ENCODE data around the gene RAMACL. TPM values are rescaled to one million over a fixed set of nuclear protein-coding genes. Genes with fewer than 3 reads are reported as not detected.
A peak's percentile ranks its signal among the peaks of the same experiment; 100 is the strongest.
"Not testable (repeated sequence)": the region's sequence is repeated elsewhere in the genome, so short reads cannot be mapped to it uniquely, and the experiment has no call there.

RAMACL gene
- polyA plus RNA-seq (ENCODE audit: insufficient read length), result 0.16 TPM

- no peak for DNase-seq (ENCODE audit: low read depth)
These were observed at the start of gene RAMACL for GRCh38 chr6:166586424-166587156. TSS of gene RAMACL (minus strand) at chr6:166586678. CDS start at chr6:166586477, 201 bp downstream.

GRCh38 chr6:166635013-166635970 lies 48.8 kb upstream of the RAMACL start:
- no peak for DNase-seq (ENCODE audit: low read depth)

- DNase-seq (ENCODE audit: low read depth), result not testable (repeated sequence)
These were observed 48.1 kb upstream of the RAMACL start for GRCh38 chr6:166634581-166634980.

GRCh38 chr6:166633732-166634535 lies 47.5 kb upstream of the RAMACL start:
- DNase-seq (ENCODE audit: low read depth), result no peak

GRCh38 chr6:166632731-166633130 lies 46.3 kb upstream of the RAMACL start:
- no peak for DNase-seq (ENCODE audit: low read depth)

DNA sequence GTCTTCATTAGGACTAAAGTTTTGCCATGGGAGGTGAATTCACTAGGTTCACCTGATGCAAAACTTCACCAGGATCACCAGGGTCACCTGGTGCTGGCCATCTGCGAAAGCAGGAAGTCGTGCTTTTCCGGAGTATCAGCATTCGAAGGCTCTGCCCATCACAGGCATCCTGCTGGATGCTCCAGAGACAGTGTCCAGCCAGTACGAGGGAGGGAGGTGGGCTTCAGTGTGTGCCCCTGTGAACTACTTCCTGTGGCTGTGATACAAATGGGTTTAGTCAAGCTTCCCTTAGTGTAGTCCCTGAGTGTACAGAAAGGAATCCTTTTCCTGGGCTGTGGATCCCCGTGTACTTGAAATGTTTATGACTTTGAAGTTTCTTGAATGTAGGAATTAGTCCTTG lies 44.0 kb upstream of the RAMACL start:
- DNase-seq (ENCODE audit: low read depth), result no peak

GRCh38 chr6:166629628-166630027 lies 43.1 kb upstream of the RAMACL start:
- DNase-seq (ENCODE audit: low read depth), result no peak

DNA sequence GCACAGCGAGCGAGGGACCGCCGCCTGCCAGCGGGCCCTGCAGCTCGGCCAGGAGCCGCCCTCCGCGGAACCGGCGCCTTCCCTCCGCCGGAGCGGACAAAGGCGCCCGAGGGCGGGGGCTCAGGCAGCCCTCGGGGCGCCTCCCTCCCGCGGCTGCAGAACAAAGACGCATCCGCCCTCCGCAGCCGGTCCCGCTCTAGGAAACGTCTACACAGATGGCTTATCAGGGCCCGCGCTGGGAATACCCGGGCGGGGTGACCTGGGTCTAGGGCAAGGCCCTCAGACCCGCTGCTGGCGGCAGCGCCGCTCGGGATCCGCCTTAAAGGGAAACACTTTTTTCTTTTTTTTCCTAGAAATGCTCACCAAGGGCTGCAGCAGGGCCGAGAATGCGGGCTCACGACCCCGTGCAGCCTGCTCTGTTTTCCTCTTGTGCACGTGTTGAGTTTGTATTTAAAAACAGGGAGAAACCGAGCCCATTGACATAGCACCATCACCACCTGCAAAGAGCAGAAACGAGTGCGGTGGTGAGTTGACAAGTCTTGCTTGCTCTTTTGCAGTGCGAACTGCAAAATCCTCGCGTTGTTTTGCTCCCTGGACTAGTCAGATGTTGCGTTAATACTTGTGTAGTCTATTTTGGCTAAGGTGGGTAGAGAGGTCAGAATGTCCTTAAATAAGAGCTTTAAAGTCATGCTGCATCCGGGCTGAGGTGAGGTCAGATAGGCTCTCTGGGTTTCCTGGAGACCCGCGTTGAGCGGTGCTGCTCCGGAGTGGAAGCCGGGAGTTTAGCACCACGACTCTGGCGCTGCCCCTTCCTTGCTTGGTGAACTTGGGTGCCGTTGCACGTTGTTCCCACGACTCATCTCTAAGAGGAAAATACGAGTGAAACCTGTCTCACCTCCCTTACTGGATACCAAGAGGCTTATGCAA lies 41.7 kb upstream of the RAMACL start:
- DNase-seq (ENCODE audit: low read depth), result no peak

DNA sequence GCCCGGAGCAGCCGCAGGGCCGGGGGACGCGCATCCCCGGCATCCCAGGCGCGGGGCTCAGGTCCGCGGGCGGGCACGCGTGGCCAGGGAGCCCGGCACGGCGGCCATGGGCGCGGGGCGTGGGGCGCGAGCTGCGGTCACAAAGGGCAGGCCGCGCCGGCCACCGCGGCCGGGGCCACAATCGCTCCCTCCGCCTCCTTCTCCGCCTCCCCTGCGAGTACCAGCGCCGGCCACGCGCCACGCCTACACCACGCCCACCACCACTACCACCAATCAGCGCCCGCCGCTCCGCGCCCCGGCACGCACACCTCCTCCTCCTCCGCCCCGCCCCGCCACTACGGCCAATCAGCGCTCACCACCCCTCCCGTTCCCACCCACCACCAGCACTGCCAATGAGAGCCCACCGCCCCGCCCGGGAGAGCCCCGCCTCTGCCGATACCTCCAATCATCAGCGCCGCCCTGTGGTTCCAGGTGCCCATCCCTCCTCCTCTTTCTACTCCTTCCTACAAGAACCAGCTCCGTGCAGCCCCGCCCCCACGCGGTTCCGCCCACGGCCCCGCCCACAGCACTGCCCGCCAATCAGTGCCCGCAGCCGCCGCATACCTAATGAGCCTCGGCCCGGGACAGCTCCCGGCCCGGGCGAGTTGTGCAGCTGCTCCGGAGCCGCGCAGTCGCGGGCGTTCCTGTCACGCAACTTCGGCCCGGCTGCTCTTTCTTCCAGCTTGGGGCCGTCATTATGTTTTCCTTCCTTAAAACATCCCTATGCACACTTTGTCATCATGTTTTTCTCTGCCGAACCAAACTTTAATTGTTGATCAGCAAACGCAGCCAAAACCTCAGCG lies 40.8 kb upstream of the RAMACL start, which contains the start of gene RPS6KA2:
Gene RPS6KA2 (minus strand): TSS at position 219 of the 842 bp plus-strand sequence. CDS start 232 bp downstream, outside the sequence.
- DNase-seq (ENCODE audit: low read depth), result peak; percentile 92

DNA sequence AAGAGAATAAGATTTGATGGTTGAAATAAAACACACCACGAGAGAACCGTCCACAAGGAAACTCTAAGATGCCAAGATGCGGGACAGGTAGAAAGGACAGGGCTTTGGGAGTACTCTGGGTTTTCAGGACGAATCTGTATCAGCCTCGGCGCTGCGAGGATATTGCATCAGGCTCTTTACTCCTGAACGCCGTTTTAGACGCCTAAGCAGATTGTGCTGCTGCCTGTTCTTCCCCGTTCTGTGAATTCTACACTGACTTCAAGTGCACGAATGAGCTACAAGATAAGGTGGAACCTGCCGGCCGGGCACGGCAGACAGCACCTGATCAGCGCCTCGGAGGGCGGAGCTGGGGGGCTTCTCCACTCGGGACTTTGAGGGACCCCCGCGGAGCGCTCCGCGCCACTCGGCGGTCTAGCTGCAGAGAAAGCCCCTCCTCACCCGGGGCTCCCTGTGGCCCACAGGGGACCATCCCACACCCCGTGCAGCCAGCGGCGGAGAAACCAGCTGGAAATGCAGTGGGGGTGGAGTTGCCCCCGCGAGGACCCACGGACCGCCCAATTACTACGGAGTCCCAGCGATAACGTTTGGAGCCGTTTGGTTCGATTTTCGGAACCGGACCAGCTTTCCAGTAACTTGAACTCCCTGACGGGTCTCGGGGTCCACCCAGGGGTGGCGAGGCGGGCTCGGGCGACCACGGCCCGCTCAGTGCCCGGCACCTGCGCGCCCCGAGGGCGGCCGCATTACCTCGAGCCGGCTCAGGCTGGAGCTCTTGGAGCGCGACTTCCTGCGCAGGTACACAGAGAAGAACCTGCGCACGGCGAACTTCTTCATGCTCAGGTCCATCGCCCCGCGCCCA lies 39.9 kb upstream of the RAMACL start:
- DNase-seq (ENCODE audit: low read depth), result no peak

DNA sequence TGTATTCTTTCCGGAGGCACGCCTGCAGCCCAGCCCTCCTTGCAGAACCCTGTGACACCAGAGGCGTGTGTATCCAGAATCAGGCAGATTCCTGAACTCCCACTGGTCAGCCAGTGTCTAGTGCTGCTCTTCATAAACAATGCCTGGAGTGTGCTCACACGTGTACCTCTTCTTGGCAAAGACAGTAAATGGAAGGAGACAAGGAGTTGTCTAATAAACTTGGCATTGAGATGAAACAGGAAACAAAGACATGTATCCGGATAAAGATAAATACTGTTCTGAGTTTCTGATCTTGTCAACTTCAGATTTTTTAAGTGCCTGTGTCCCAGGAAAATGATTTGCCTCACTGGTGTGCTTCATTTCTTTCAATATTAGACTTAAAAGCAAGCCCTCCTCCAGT lies 38.9 kb upstream of the RAMACL start:
- DNase-seq (ENCODE audit: low read depth), result no peak

GRCh38 chr6:166624275-166624674 lies 37.8 kb upstream of the RAMACL start:
- DNase-seq (ENCODE audit: low read depth), result no peak

GRCh38 chr6:166623318-166623717 lies 36.8 kb upstream of the RAMACL start:
- DNase-seq (ENCODE audit: low read depth), result no peak

DNA sequence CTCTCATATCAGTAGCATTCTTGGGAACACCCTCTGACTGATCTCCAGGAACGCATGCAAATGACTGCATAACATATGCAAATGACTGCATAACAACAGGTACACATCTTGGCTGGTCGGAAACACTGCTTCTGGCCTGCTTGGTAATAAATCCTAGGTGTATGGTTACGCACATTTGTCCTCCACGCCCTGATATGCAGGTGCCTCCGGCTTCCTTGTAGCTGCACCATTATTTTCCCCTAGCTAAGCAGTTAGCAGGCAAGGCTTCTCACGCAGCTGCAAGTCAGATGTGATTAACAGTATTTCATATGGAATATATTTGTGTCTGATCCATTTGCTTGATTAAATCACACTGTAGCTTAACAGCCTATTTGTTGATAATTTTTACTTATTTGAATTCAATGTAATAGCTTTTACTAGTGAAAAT lies 34.6 kb upstream of the RAMACL start:
- no peak for DNase-seq (ENCODE audit: low read depth)

DNA sequence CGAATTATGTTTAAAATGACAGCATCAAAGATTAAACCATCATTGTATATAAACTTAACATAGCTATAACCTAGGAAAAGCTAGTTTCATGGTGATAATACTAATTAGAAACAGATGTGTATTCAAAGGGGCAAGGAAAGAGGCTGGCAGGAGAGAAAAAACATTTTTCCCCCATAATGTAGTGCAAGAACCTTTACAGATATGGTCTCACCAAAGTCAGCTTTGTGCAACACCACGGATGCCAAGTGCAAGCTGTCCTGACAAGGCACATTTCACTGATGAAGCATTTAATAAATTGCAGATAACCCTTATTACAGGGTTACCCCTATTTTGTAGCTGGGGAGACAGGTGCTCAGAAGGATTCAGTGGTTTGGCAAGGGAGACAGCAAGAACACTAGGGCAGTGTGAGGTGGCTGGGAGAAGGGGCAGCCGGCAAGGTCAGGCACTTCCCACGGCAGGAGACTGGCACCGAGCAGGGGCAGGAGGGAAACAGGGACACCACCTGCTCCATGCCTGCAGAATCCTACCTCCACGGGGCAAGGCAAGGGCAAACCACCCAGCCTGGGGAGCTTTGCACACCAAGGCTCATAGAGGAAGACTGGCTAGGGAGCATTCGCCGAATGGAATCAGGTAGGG lies 34.1 kb upstream of the RAMACL start:
- no peak for DNase-seq (ENCODE audit: low read depth)

- DNase-seq (ENCODE audit: low read depth), result peak; percentile 46
These were observed 33.4 kb upstream of the RAMACL start for GRCh38 chr6:166619912-166620311.

GRCh38 chr6:166618866-166619761 lies 32.6 kb upstream of the RAMACL start:
- no peak for DNase-seq (ENCODE audit: low read depth)

All from forelimb muscle (tissue), 1 donor.